ENCODE data around the gene TRIM9.

Gene TRIM9

DNA sequence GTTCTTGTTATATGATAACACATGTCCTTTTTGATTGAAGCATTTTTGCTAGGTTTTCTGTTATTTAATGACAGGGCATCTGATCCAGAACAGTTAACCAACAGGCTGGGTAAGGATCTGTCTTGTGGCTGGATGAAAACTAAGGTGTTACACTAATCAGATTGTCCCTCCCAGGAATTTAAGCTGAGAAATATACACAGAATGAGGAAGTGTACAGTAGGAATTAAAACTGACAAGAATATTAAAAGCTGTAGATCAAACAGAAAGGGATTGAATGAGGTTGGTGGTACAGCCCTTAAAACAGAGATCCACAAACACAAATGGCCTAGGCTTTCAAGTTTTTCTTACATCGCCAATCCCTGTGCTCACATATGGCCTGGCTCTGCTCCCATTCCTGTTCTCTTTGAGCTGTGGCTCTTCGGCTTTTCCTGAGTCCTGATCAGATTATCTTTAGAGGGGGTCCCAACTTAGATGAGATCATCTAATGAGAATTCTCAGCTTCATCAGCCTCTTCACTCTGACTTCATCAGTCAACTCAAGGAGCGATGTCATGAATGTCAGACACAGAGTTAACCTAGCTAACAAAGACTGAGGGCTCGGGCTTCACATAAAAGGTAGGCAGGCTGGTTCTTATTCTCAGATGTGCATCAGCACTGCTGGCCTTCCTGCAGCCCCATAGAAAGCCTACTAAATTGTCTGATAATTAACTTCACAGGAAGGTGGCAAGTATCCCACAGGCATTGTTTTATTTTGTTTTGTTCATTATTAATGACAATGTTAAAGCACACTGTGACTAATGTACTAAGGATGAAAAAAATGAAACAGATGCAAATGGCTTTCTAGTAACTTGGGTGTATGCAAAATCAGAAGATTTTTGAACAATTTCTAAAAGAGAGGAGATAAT lies 162.1 kb downstream of the TRIM9 start:
- no peak for DNase-seq

DNA sequence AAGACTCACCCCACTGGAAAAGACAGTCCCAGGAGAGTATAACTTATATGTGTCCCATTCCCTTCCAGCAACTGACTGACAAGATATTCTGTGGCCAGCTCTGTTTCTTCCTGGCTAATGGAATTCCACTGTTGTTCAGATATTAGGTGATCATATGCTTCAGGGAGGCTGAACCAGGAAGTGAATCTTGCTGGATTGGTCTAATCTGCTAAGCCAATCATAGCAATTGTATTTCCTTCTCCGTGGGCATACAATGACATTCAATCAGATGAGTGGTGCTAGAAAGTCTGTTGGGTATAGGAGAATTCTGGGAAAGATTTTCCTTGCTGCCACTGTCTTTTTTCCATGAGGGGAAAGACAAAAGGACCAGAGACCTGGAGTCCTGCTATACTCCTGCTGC lies 162.7 kb downstream of the TRIM9 start:
- no peak for DNase-seq

DNA sequence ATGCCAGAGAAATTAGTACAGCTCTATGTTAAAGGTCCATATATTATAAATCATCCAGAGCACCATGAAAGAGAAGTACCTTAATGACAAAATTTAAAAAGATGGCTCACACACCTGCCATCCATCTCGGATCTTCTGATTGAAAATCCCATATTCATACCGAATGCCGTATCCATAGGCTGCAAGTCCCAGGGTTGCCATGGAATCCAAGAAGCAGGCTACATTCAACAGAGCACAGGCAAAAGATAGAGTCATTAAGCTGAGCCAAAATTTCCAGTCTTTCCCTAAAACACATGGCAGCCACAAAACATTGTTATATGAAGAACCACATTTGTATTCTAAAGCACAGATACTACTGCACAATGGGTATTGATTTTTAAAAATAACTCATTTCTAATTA lies 163.3 kb downstream of the TRIM9 start:
- no peak for DNase-seq

DNA sequence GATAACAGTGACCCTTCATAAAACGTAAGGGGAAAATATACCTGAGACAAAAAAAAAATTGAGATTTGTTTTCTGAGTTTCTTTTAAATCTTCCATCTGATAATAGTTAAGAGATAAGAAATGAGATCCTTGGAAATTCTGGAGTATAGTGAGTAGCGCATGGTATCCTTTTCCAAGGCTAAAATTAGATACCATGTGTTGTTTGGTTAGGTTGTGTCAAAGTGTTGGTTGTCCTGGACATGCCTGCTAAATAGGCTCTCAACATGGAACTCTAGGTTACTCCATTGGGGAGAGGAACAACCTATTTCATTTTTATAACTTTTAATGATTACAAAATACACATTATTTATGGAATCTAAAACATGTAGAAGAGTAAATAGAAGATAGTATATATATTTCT lies 165.4 kb downstream of the TRIM9 start:
- DNase-seq = no peak

DNA sequence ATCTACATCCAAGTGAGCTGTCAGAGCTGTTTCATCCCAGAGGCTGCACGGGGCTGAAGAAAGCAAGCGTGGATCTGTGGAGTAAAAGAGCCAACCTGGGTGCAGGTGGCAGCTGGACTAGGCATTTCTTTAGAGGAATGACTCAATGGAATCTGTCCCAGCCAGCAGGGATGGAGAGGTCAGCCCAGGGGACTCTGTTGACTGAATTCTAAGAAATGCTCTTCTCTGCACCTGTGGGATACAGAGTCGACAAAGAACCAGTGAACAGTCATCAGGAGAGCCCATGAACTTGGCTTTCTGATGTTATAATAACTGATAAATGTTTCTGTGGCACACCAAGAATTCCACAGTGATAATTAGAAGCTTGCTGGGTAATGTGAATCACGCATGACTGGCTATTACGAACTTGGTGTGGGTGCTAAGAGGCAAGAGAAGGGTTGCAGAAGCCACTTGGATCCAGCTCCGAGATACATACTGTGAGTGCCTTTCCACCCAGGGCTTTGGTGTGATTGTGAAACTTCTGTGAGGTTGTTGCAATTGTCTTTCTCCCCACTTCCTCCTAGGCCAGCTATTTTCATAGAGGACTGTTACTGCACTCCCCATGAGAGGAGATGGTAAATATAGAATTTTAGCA lies 166.8 kb downstream of the TRIM9 start:
- no peak for DNase-seq

DNA sequence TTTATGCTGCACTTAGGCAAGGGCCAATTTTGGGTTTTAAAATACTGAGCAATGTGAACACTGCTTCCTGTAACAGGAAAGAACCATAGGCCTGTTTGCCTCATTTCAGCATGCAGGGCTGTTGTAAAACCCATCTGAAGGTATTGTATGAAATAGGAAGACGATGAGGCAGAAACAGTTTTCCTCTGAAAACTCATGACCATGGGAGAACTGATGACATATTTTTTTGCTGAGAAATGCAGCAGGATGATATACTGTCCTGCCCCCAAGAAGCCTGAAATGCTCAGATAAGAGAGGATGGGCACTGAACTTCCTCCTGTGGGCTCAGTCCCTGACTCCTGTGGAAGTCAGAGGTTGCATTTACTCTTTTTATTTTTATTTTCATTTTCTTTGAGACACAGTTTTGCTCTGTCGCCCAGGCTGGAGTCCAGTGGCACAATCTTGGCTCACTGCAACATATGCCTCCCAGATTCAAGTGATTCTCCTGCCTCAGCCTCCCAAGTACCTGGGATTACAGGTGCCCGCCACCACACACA lies 168.0 kb downstream of the TRIM9 start:
- no peak for DNase-seq

Data from right kidney (tissue), 1 donor.